MM.1S (cell line): ENCODE results near the gene TUFT1.

Source experiments
- DNase-seq: peaks from one replicate; pipeline ENCODE4 v3.0.0-alpha.2; 2015
- H2AFZ ChIP-seq: fragments of 300-600 bp; sonication (generic); 2 replicates; pipeline ENCODE4 v1.6.0; 2016; ENCODE audit warnings: antibody characterized with exemption, low read length
- H3F3A ChIP-seq: fragments of 300-600 bp; sonication (generic); 2 replicates; pipeline ENCODE4 v1.6.1; 2016; ENCODE audit warnings: mild to moderate bottlenecking, antibody characterized with exemption, low read length, moderate library complexity, mixed read lengths; ENCODE audit not compliant: insufficient read depth
- H3K27ac ChIP-seq: fragments of 300-600 bp; sonication (generic); 2 replicates; pipeline ENCODE4 v1.5.1; 2016; ENCODE audit warnings: mild to moderate bottlenecking, low read length
- H3K27me3 ChIP-seq: fragments of 300-600 bp; sonication (generic); replicated peaks from 2 replicates; pipeline ENCODE4 v1.6.0; 2016; ENCODE audit warnings: low read length; ENCODE audit not compliant: insufficient read depth
- H3K36me3 ChIP-seq: fragments of 300-600 bp; sonication (generic); replicated peaks from 2 replicates; pipeline ENCODE4 v1.6.1; 2016; ENCODE audit warnings: mild to moderate bottlenecking, low read length, mixed read lengths; ENCODE audit not compliant: insufficient read depth
- H3K4me1 ChIP-seq: fragments of 300-600 bp; sonication (generic); 2 replicates; pipeline ENCODE4 v1.6.1; 2016; ENCODE audit warnings: low read length, mixed read lengths
- H3K4me2 ChIP-seq: fragments of 300-600 bp; sonication (generic); 2 replicates; pipeline ENCODE4 v1.6.0; 2016; ENCODE audit warnings: low read depth, low read length
- H3K4me3 ChIP-seq: fragments of 300-600 bp; sonication (generic); 2 replicates; pipeline ENCODE4 v1.5.1; 2016; ENCODE audit warnings: low read length, mixed read lengths
- H3K79me2 ChIP-seq: fragments of 300-600 bp; sonication (generic); 2 replicates; pipeline ENCODE4 v1.6.1; 2016; ENCODE audit warnings: mixed run types, low read length, mixed read lengths
- H3K9ac ChIP-seq: fragments of 300-600 bp; sonication (generic); 2 replicates; pipeline ENCODE4 v1.6.1; 2016; ENCODE audit warnings: low read length, mixed read lengths
- H3K9me2 ChIP-seq: fragments of 300-600 bp; sonication (generic); replicated peaks from 2 replicates; pipeline ENCODE4 v1.6.1; 2016; ENCODE audit warnings: mild to moderate bottlenecking, low read length, mixed read lengths; ENCODE audit not compliant: insufficient read depth
- H3K9me3 ChIP-seq: fragments of 300-600 bp; sonication (generic); replicated peaks from 2 replicates; pipeline ENCODE4 v1.6.1; 2016; ENCODE audit warnings: mild to moderate bottlenecking, low read length, mixed read lengths; ENCODE audit not compliant: insufficient read depth
- H4K20me1 ChIP-seq: fragments of 300-600 bp; sonication (generic); 2 replicates; pipeline ENCODE4 v1.6.1; 2016; ENCODE audit warnings: mild to moderate bottlenecking, low read length, moderate library complexity, mixed read lengths; ENCODE audit not compliant: insufficient read depth
- CTCF ChIP-seq: fragments of 300-600 bp; sonication (generic); IDR thresholded peaks from 2 replicates; pipeline ENCODE4 v1.5.1; 2016; ENCODE audit warnings: antibody characterized with exemption, low read length, mixed read lengths
- EZH2 ChIP-seq: fragments of 300-600 bp; sonication (generic); optimal IDR thresholded peaks from 2 replicates; pipeline ENCODE3; 2017; ENCODE audit warnings: low read depth, mild to moderate bottlenecking, antibody characterized with exemption, low read length, mixed read lengths
- EZH2phosphoT487 ChIP-seq: fragments of 300-600 bp; sonication (generic); IDR thresholded peaks from 2 replicates; pipeline ENCODE4 v1.6.1; 2018; ENCODE audit warnings: antibody characterized with exemption, low read length

TUFT1 gene

GRCh38 chr1:151581921-151582320 lies 41.8 kb downstream of the TUFT1 start:
- Histone ChIP-seq H3K9me3 (no peaks in the 10 kb centered on the region), H3K4me2 (no peak overlapping the region), H3K79me2 (no peaks in the 10 kb centered on the region), H4K20me1 (no peaks in the 10 kb centered on the region), H3F3A (no peaks in the 10 kb centered on the region), H3K4me3 (no peak overlapping the region), H2AFZ (no peak overlapping the region), H3K27ac (no peak overlapping the region), H3K27me3 (no peaks in the 10 kb centered on the region), H3K4me1 (no peaks in the 10 kb centered on the region), H3K36me3 (no peaks in the 10 kb centered on the region), H3K9ac (no peak overlapping the region), H3K9me2 (no peaks in the 10 kb centered on the region)
- no peak for DNase-seq
- TF ChIP-seq EZH2 (no peak), CTCF (no peak)

GRCh38 chr1:151583796-151584195 lies 43.7 kb downstream of the TUFT1 start:
- Histone ChIP-seq H4K20me1 (no peaks in the 10 kb centered on the region), H3K4me2 (no peak overlapping the region), H3K4me3 (no peak overlapping the region), H3K9me3 (no peaks in the 10 kb centered on the region), H3K9me2 (no peaks in the 10 kb centered on the region), H3K27me3 (no peaks in the 10 kb centered on the region), H3K9ac (no peak overlapping the region), H3F3A (no peaks in the 10 kb centered on the region), H3K36me3 (no peaks in the 10 kb centered on the region), H2AFZ (no peak overlapping the region), H3K79me2 (no peaks in the 10 kb centered on the region), H3K4me1 (no peaks in the 10 kb centered on the region), H3K27ac (no peak overlapping the region)
- no peak for DNase-seq
- no peak for TF ChIP-seq EZH2phosphoT487
- TF ChIP-seq EZH2: no peak
- no peak for TF ChIP-seq CTCF

DNA sequence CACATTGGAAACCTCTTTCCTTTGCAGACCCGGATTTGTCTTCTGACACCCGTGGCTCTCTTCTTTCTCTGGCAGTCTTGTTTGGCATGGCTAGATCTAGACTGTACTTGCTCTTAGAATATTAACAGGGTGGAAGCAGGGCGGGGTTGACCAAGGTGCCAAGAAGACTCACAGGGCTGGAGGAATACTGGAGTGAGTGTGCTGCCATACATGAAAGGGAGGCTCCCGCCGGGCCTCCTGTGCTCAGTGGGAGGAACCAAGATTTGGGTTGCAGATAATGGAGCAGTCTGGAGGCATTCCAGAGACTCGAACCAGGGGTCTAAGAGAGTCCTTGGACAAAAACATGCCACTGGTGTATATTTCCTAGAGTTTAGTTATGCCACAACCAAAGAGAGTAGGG lies 44.2 kb downstream of the TUFT1 start:
- Histone ChIP-seq H3K4me1 (no peaks in the 10 kb centered on the region), H3K79me2 (no peaks in the 10 kb centered on the region), H3F3A (no peaks in the 10 kb centered on the region), H3K4me2 (no peak overlapping the region), H3K27ac (no peak overlapping the region), H3K27me3 (no peaks in the 10 kb centered on the region), H3K9me3 (no peaks in the 10 kb centered on the region), H2AFZ (no peak overlapping the region), H3K9ac (no peak overlapping the region), H3K36me3 (no peaks in the 10 kb centered on the region), H3K9me2 (no peaks in the 10 kb centered on the region), H4K20me1 (no peaks in the 10 kb centered on the region), H3K4me3 (no peak overlapping the region)
- DNase-seq: no peak
- TF ChIP-seq EZH2 (no peak), EZH2phosphoT487 (no peak), CTCF (no peak)
